ENCODE measurements around the gene TSTD2.

The TSTD2 gene

DNA sequence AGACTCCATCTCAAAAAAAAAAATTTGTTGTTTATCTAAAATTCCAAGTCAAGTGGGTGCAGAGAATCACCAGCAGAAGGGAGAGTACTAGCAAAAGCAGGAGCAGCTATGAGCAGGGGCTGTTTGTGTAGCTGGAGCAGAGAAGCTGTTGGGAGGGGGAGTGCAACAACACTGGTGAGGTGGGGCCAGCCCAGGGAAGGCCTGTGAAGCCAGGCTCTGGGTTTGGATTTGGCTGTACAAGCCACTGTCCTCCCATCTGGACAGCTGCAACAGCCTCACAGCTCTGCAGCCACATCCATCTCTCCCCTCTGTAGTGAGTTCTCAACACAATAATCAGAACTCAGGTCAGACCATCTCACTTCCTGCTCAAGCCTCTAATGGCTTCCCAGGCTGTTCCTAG is 72.3 kb downstream of the TSTD2 start:
- no peak for DNase-seq

DNA sequence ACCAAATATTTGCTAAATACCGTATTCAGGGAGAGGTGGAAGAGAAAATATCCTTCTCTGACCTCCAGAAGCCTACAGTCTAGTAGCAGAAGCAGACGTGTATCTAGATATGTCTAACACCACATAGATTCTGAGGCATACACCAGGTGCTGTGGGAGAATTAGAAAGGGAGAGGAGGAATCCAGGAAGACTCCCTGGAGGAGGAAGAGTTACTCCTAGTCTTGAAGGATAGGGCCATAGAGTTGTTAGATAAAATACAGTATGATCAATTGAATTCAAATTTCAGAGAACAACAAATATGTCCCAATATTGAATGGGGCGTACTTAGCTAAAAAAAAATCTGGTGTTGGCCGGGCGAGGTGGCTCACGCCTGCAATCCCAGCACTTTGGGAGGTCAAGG is 73.0 kb downstream of the TSTD2 start:
- no peak for DNase-seq

DNA sequence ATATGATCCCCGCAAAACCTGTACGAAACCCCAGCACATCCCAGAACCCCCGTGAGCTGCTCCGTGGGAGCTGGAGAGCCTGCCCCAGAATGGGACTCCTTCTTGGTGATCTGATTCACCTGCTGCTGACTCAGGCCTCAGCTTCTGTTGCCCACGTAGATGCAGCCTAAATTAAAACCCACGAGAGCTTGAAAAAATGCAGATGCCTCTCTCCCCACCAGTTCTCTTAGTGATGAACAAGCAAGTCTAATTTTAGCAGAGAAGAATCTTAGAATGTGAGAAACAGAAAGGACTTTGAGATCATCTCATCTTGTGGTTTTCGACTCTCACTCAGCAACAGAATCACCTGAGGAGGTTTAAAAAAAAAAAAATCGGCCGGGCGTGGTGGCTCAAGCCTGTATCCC is 74.1 kb downstream of the TSTD2 start:
- no peak for DNase-seq

DNA sequence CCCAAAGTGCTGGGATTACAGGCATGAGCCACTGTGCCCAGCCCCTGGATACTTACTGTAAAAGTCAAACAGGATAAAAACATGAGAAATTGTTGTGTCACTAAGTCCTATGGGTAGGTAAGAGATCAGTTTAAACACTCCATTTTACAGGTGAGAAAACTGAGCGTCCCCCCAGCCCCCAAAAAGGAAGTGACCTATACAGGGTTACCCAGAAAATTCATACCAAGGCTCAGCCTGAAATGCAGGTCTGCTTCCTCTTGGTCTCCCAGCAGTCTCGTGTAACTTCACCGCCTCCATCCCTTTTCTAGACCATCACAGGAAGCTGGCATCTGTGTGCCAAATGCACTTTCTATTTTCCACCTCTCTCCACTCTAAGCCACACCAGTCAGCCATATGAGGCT is 74.5 kb downstream of the TSTD2 start:
- no peak for DNase-seq

DNA sequence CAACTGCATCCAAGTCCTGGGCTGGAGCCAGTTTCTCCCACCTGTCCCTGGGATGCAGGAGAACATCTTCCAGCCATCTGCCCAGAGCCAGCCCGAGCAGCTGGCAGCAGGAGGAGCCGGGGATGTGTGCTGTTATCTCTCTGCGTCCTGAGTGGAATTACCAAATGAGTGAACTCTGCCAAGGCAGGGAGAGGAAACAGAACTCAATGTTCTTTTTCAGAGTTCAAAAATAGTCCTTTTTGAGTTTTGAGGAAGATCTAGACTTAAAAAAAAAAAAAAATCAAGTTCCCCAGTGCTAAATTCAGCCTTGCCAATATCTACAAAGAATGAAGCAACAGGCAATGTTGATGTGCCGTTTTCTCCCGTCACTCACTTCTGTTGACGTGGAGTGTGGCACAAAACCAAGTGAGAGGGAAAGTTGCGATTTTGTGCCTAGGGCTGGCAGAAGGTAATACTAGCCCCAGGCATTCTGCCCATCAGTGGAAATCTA is 75.5 kb downstream of the TSTD2 start:
- no peak for DNase-seq

DNA sequence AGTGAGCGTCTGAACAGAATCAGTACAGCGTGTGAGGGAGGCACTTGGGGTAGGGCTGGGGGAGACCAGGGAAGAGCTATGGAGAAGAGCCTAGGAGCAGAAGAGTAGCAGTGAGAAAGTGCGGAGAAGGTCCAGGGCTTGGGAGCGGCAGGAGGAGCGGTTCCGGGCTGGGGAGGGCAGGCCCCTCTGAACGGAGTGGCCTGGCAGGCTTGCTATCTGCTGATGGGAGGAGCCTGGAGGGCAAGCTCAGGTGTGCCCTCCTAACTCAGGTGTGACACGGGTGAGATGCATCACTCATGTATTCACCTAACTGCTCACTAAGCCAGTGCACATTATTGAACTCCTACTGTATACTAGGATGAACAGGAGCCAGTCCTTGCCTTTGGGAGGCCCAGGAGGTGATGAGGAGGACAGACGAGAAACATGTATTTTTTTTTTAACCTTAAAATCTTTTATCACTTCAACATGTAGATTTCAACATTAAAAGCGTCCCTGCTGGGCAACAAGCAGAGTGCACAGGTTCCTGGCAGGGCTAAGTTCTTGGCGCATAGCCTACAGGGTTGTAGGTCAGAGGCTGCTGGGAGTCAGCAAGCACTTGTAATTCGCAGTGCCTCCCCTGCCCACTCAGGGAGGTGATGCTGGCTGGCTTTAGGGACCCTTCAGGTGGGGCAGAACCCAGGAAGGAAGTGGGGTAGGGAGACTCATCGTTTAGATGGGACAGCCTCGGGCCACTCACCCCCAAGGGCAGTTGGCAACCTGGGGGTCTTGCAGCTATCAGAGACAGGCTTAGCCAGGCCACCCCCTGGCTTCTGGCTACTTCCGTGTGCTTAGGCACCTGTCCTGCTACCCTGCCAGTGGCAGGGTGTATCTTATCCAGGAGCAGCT is 76.2 kb downstream of the TSTD2 start:
- no peak for DNase-seq

DNA sequence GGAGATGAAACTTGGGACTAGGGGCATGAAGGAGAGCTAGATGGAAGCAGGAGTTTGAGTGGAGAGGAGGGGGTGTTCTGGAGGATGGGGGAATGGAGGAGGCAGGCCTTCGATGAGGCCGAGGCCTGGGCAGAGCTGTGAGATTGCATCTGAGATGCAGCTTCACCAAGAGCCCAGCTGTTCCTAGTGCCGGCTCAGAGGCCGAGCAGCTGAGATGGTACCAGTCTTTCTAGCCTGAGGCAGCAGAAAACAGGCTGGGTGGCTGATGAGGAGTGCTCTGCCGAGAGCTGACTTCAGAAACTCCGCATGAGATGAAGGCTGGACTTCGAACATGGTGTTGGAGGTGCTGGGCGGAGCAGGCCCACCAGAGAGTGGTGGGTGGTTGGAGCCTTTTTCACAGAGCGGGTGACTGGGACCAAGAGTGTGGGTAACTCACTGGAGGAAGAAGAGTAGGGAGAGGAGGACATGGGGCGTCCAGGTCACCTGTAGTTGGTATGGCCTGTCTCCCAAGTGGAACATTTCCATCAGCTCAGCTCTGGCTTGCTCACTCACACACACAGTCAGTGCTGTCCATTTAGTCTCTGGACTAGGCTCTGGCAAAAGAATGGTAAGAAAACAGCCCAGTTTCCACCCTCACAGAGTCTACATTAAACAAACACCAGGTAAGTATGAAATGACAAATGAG is 77.0 kb downstream of the TSTD2 start:
- DNase-seq = no peak

DNA sequence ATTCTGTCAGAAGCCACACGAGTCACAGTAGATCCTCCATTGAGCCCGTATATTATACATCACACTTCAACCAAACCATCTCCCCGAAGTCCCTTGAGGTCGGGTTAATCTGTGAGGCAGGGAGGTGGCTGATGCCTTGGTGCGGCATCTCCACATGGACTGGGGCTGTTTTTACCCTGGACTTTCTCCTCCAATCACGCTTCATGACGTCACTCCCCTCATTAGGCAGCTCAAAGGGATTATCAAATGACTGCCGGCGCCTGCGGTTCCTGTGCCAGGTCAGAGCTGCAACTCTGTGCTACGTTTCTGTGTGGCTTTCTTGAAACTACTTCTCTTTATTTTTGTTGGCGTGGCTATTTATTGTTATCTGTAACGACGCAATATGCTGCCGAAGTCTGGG is 78.0 kb downstream of the TSTD2 start:
- DNase-seq = no peak

DNA sequence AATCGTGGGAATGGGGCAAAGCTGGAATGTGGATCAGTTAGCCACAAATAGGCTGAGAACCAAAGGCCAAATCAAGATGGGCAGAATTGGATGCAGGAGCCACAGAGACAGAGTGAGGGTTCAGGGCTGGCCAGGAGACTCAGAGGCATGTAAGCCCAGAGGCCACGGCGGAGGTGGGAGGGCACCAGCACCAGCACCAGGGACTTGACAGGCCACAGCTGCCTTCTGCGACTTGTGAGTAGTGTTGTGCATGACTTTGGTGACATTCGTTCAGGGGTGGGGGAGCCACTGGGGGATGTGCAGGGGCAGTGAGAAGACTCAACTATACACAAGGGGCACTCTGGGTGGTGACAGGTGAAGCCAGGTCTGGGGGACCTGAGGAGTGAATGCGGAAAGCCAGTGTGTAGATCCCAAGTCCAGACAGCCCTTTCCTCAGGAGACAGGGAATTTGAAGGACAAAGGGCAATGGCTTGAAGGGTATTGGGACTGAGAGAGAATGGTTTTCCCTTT is 78.5 kb downstream of the TSTD2 start:
- DNase-seq = no peak

DNA sequence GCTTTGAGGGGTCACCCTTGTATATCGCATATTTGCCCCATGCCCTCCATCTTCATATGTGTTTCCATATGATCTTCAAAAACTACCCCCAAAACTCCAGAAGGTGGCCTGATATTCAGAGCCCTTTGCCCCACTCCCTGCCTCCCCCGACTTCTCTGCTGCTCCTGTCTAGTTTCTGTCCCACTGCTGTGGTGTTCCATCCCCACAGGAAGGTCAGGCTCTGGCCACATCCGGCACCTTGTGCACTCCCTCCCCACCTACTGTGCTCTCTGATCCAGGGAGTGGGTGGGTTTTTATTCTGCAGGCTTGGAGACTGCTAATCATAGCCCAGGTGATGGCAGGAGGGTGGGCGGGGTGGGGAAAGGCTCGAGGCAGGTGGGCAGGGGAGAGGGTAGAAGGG is 79.3 kb downstream of the TSTD2 start:
- DNase-seq = no peak

DNA sequence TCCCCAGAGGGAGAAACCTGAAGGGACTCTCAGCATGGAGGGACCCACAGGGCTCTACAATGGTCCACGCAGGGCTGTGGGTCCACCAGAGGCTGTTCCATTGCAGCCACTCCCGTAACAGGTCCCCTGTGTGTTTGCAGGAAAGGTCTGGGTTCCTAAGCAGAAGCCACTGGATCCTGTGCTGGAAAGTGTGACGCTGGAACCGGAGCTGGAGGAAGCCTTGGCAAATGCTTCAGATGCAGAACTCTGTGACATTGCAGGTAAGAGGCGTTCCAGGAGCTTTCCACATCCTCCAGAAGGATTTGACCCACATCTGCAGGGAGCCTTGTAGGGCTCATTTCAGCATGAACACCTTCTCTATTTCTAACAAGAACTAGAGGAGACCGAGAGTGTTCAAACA is 80.0 kb downstream of the TSTD2 start:
- DNase-seq = no peak

DNA sequence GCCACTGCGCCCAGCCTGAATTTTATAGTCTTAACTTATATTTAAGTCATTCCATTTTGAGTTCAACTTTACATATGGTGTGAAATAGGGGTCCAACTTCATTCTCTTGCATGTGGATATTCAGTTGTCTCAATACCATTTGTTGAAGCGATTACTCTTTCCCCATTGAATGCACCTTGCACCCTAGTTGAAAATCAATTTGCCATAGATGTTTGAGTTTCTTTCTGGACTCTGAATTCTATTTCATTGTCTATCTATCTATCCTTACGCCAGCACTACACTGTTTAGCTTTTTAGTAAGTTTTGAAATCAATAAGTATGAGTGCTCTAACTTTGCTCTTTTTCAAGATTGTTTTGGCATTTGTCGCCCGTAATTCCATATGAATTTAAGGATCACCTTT is 81.9 kb downstream of the TSTD2 start:
- no peak for DNase-seq

DNA sequence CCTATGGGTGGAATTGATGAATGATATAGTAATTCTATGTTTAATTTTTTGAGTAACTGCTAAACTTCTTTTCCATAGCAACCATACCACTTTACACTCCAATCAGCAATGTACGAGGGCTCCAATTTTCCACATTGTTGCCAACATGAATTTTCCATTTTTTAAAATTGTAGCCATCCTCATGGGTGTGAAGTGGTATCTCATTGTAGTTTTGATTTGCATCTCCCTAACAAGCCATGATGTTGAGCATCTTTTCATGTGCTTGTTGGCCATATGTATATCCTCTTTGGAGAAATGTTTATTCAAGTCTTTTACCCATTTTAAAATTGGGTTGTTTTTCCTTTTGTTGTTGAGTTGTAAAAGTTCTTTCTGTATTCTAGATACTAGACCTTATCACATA is 82.8 kb downstream of the TSTD2 start:
- DNase-seq = no peak
